Measurements from ENCODE around the gene C15orf39. TPM values are rescaled to one million over a fixed set of nuclear protein-coding genes. Genes with fewer than 3 reads are reported as not detected.
"Not testable (repeated sequence)": the region's sequence is repeated elsewhere in the genome, so short reads cannot be mapped to it uniquely, and the experiment has no call there.

Gene C15orf39
- total and polyA plus RNA-seq, 2 of the 13 experiments (the other 11 are each of a cell fraction or from before 2014, with no cell fraction given), result 6.2 to 13.5 TPM

DNA sequence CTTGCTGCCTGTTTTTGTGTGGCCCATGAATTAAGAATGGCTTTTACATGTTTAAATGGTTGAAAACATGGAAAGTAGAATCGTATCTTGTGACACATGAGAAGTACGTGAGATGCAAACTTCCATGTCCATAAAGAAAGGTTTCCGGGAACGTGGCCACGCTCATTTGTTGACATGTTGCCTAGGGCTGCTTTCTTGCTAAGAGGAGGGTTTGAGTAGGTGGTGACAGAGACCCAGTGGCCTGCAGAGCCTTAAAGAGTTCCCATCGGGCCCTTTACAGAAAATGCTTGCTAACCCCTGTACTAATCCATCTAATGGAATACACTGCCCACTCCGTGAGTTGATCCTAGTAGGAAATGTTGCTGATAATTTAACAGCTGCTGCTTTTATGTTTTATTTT is 25.4 kb downstream of the C15orf39 start:
- FAIRE-seq; ATAC-seq; H2AFZ ChIP-seq (ENCODE audit: low read length); H3K79me2 ChIP-seq (ENCODE audit: insufficient read depth, low read length); CTCF ChIA-PET (ENCODE audit: low intra/inter-chr PET ratio, low total read pairs); POLR2A ChIA-PET; H4K20me1 ChIP-seq (ENCODE audit: insufficient read depth, low read length); BruUV-seq (replicated peaks); H3K9me3 ChIP-seq (ENCODE audit: low read length); H3K36me3 ChIP-seq (replicated peaks in 1 of 2; ENCODE audit: control insufficient read depth in 1 of 2, insufficient read depth in 2 of 2, low read length in 2 of 2); DNase-seq (ENCODE audit: low spot score); H3K4me3 ChIP-seq (replicated peaks in 1 of 3; ENCODE audit: insufficient read depth in 1 of 3, low read depth in 2 of 3, low read length in 3 of 3); H3K27ac ChIP-seq (ENCODE audit: extremely low read length, insufficient read depth, low read length); H3K9ac ChIP-seq (ENCODE audit: insufficient read depth, low read depth, low read length); H3K4me2 ChIP-seq (ENCODE audit: low read depth, low read length); intact Hi-C loops (cut with micrococcal nuclease; ENCODE audit: unreplicated experiment): not testable (repeated sequence)
- in situ Hi-C loops (cut with HindIII; ENCODE audit: extremely low pct_ligation_motif_present, low pct_unique_long_range_greater_than_20kb), result loop anchor here (25.0 kb wide), 1 partner anchor 535 kb away; no protein-coding TSS in a partner anchor
- Histone ChIP-seq H3K4me1 (ENCODE audit: insufficient read depth, low read length) (peaks cover 14% of the 10 kb centered on the region; the same call in 1 of the 2 replicates), H3K27me3 (ENCODE audit: control insufficient read depth in 1 of 2, insufficient read depth in 2 of 2, low read length in 2 of 2) (peaks cover 3 to 58% of the 10 kb centered on the region in 2 experiments; a peak in 4 of 5 replicates)
- WGBS (ENCODE audit: low lambda C conversion rate), result 19% methylated on average over 7 of the region's 7 CpGs

DNA sequence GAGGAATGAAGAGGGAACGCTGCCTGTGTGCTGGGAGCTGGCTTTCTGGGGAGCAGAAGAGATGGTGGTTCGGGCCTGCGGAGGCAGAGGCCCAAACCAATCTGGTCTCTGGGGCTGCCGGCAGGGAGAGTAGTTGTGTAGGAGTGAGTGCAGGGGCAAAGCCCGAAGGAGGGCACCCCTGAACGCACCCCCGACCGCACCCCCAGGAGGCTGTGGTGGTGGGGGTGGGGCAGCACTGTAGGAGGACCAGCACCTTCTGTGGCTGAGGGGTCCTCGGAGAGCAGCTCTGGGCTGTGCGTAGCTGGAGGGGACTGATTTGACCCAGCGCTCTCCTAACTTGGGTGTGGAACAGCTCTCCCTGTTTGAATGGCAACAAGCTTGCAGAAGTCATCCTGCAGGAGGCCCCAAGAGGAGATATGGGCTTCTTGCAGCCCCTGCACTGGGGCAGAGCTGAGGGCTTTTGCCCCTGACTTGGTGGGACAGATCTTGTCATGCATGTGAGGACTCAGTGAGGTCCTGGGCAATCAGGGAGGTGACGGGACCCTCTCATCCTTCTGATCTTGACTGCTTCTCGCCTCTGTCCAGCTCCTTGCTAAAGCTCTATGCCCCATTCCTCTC is 26.1 kb downstream of the C15orf39 start:
- no peak for TF ChIP-seq CEBPB (IDR thresholded peaks at IDR 0.05; ENCODE audit: borderline replicate concordance, low read depth, low read length)
- TF ChIP-seq ZNF550 (CRISPR knock-in tag; IDR thresholded peaks at IDR 0.05; ENCODE audit: borderline replicate concordance), result no peak
- no peak for TF ChIP-seq ZNF530 (CRISPR knock-in tag; IDR thresholded peaks at IDR 0.05; ENCODE audit: low read depth)
- TF ChIP-seq, protein P1, sequence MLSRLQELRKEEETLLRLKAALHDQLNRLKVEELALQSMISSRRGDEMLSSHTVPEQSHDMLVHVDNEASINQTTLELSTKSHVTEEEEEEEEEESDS (CRISPR knock-in tag; IDR thresholded peaks at IDR 0.05; ENCODE audit: borderline replicate concordance), result no peak
- TF ChIP-seq TBX2 (CRISPR knock-in tag; IDR thresholded peaks at IDR 0.05; ENCODE audit: borderline replicate concordance), result no peak
- no peak for TF ChIP-seq CCDC6 (CRISPR knock-in tag; IDR thresholded peaks at IDR 0.05)
- no peak overlapping the region for H3K4me3 ChIP-seq (replicated peaks in 1 of 3; ENCODE audit: insufficient read depth in 1 of 3, low read depth in 2 of 3, low read length in 3 of 3)
- peaks cover 14% of the 10 kb centered on the region; the same call in 1 of the 2 replicates for H3K4me1 ChIP-seq (ENCODE audit: insufficient read depth, low read length)
- no peak for FAIRE-seq
- H2AFZ ChIP-seq (ENCODE audit: low read length), result no peak overlapping the region
- CTCF ChIA-PET (ENCODE audit: low intra/inter-chr PET ratio, low total read pairs), result no interaction called here
- ATAC-seq, result no peak
- POLR2A ChIA-PET, result no interaction called here
- no peak overlapping the region for H3K4me2 ChIP-seq (ENCODE audit: low read depth, low read length)
- no peaks in the 10 kb centered on the region for H3K36me3 ChIP-seq (replicated peaks in 1 of 2; ENCODE audit: control insufficient read depth in 1 of 2, insufficient read depth in 2 of 2, low read length in 2 of 2)
- no peak for DNase-seq (ENCODE audit: low spot score)
- 71% methylated on average over 3 of the region's 13 CpGs for WGBS (ENCODE audit: low lambda C conversion rate)
- in situ Hi-C loops (cut with HindIII; ENCODE audit: extremely low pct_ligation_motif_present, low pct_unique_long_range_greater_than_20kb), result loop anchor here (25.0 kb wide), 1 partner anchor 535 kb away; no protein-coding TSS in a partner anchor
- H3K9ac ChIP-seq (ENCODE audit: insufficient read depth, low read depth, low read length), result no peak overlapping the region
- intact Hi-C loops (cut with micrococcal nuclease; ENCODE audit: unreplicated experiment), result no loop called here
- H3K79me2 ChIP-seq (ENCODE audit: insufficient read depth, low read length), result no peaks in the 10 kb centered on the region
- no peaks in the 10 kb centered on the region for H4K20me1 ChIP-seq (ENCODE audit: insufficient read depth, low read length)
- peaks cover 3 to 54% of the 10 kb centered on the region in 2 experiments; a peak in 4 of 5 replicates for H3K27me3 ChIP-seq (ENCODE audit: control insufficient read depth in 1 of 2, insufficient read depth in 2 of 2, low read length in 2 of 2)
- no peak overlapping the region for H3K27ac ChIP-seq (ENCODE audit: extremely low read length, insufficient read depth, low read length)
- H3K9me3 ChIP-seq (ENCODE audit: low read length), result no peaks in the 10 kb centered on the region
- BruUV-seq (replicated peaks), result no TSS peak

Data from HepG2 (cell line).